HEK293 (cell line): ENCODE measurements around the gene PICALM.

Source experiments
- GLIS2 ChIP-seq: fragments of 450-650 bp; formaldehyde crosslinking; IDR thresholded peaks from 2 replicates; pipeline ENCODE4 v1.5.1; 2016; ENCODE audit warnings: missing biosample characterization, missing genetic modification characterization
- HOXD13 ChIP-seq: sonication (generic); formaldehyde crosslinking; IDR thresholded peaks from 2 replicates; pipeline ENCODE4 v1.8.0; 2022; ENCODE audit warnings: missing genetic modification reagents, borderline replicate concordance
- SP7 ChIP-seq: fragments of 450-650 bp; formaldehyde crosslinking; IDR thresholded peaks from 2 replicates; pipeline ENCODE4 v1.5.1; 2016; ENCODE audit warnings: missing biosample characterization, missing genetic modification characterization
- ZBTB17 ChIP-seq: fragments of 450-650 bp; formaldehyde crosslinking; IDR thresholded peaks from 2 replicates; pipeline ENCODE4 v1.5.1; 2016; ENCODE audit warnings: missing biosample characterization, missing genetic modification characterization
- ZEB2 ChIP-seq: fragments of 450-650 bp; formaldehyde crosslinking; IDR thresholded peaks from 2 replicates; pipeline ENCODE4 v1.5.1; 2016; ENCODE audit warnings: missing biosample characterization, missing genetic modification characterization
- ZNF140 ChIP-seq: fragments of 450-650 bp; formaldehyde crosslinking; IDR thresholded peaks from 2 replicates; pipeline ENCODE4 v1.5.1; 2016; ENCODE audit warnings: missing biosample characterization, missing genetic modification characterization
- ZNF18 ChIP-seq: fragments of 450-650 bp; formaldehyde crosslinking; IDR thresholded peaks from 2 replicates; pipeline ENCODE4 v1.5.1; 2016; ENCODE audit warnings: missing biosample characterization, missing genetic modification characterization
- ZNF274 ChIP-seq, 2 experiments: fragments of 200-500 bp in 1 of 2; fragments of 450-650 bp in 1 of 2; sonication (Bioruptor generic) in 1 of 2; formaldehyde crosslinking in 1 of 2; IDR thresholded peaks; 2 replicates each; pipeline versions ENCODE4 v1.5.1 to v1.6.1; 2014 to 2016; ENCODE audit warnings: borderline replicate concordance in 1 of 2, inconsistent platforms in 1 of 2, low read length in 1 of 2, missing biosample characterization in 1 of 2, missing genetic modification characterization in 1 of 2
- ZNF302 ChIP-seq: fragments of 450-650 bp; formaldehyde crosslinking; IDR thresholded peaks from 2 replicates; pipeline ENCODE4 v1.5.1; 2016; ENCODE audit warnings: missing biosample characterization, missing genetic modification characterization, low read depth
- ZNF341 ChIP-seq: fragments of 450-650 bp; formaldehyde crosslinking; IDR thresholded peaks from 2 replicates; pipeline ENCODE4; 2016; ENCODE audit warnings: low read depth, missing biosample characterization, missing genetic modification characterization
- ZNF398 ChIP-seq: fragments of 450-650 bp; formaldehyde crosslinking; IDR thresholded peaks from 2 replicates; pipeline ENCODE4 v1.5.1; 2017; ENCODE audit warnings: missing biosample characterization, missing genetic modification characterization
- ZNF585B ChIP-seq: fragments of 450-650 bp; formaldehyde crosslinking; IDR thresholded peaks from 2 replicates; pipeline ENCODE4 v1.5.1; 2016; ENCODE audit warnings: missing biosample characterization, missing genetic modification characterization
- ZNF610 ChIP-seq: fragments of 450-650 bp; formaldehyde crosslinking; IDR thresholded peaks from 2 replicates; pipeline ENCODE4 v1.5.1; 2016; ENCODE audit warnings: missing biosample characterization, missing genetic modification characterization, borderline replicate concordance
- ZNF677 ChIP-seq: fragments of 450-650 bp; IDR thresholded peaks from 2 replicates; pipeline ENCODE4 v1.5.0; 2018; ENCODE audit warnings: missing biosample characterization, mild to moderate bottlenecking, missing genetic modification characterization, moderate library complexity
- ZNF707 ChIP-seq: fragments of 450-650 bp; formaldehyde crosslinking; IDR thresholded peaks from 2 replicates; pipeline ENCODE4 v1.5.1; 2016; ENCODE audit warnings: missing biosample characterization, missing genetic modification characterization
- ZNF792 ChIP-seq: fragments of 450-650 bp; formaldehyde crosslinking; IDR thresholded peaks from 2 replicates; pipeline ENCODE4 v1.5.1; 2016; ENCODE audit warnings: missing biosample characterization, missing genetic modification characterization
- ZSCAN4 ChIP-seq: fragments of 450-650 bp; formaldehyde crosslinking; IDR thresholded peaks from 2 replicates; pipeline ENCODE4 v1.5.1; 2017; ENCODE audit warnings: missing biosample characterization, missing genetic modification characterization
- TF ChIP-seq, protein P1 (sequence below): fragments of 450-650 bp; formaldehyde crosslinking; IDR thresholded peaks from 2 replicates; pipeline ENCODE4 v1.5.1; 2016; ENCODE audit warnings: missing biosample characterization, missing genetic modification characterization
- TF ChIP-seq, protein P2 (sequence below): fragments of 450-650 bp; formaldehyde crosslinking; optimal IDR thresholded peaks from 2 replicates; pipeline ENCODE3; 2016; ENCODE audit warnings: missing biosample characterization, mild to moderate bottlenecking, missing genetic modification characterization
- TF ChIP-seq, protein P3 (sequence below): fragments of 450-650 bp; formaldehyde crosslinking; IDR thresholded peaks from 2 replicates; pipeline ENCODE4 v1.5.1; 2016; ENCODE audit warnings: missing biosample characterization, missing genetic modification characterization
- TF ChIP-seq, protein P4 (sequence below): fragments of 450-650 bp; formaldehyde crosslinking; IDR thresholded peaks from 2 replicates; pipeline ENCODE4 v1.5.1; 2016; ENCODE audit warnings: missing biosample characterization, missing genetic modification characterization

Gene PICALM

GRCh38 chr11:86068138-86068871 lies 579 bp downstream of the PICALM start (continued):
- TF ChIP-seq ZNF274 (IDR thresholded peaks at IDR 0.05; ENCODE audit: low read length) = no peak
- TF ChIP-seq ZNF274 (tag by site-specific recombination; IDR thresholded peaks at IDR 0.05; ENCODE audit: borderline replicate concordance) = no peak
- TF ChIP-seq ZNF302 = no peak
- TF ChIP-seq ZNF140 (tag by site-specific recombination) = no peak
- peak; percentile 85 for TF ChIP-seq ZBTB17 (tag by site-specific recombination)
- no peak for TF ChIP-seq ZNF677 (tag by site-specific recombination)
- TF ChIP-seq GLIS2 (tag by site-specific recombination) = peak; percentile 86
- no peak for TF ChIP-seq ZNF398
- TF ChIP-seq, protein P1, sequence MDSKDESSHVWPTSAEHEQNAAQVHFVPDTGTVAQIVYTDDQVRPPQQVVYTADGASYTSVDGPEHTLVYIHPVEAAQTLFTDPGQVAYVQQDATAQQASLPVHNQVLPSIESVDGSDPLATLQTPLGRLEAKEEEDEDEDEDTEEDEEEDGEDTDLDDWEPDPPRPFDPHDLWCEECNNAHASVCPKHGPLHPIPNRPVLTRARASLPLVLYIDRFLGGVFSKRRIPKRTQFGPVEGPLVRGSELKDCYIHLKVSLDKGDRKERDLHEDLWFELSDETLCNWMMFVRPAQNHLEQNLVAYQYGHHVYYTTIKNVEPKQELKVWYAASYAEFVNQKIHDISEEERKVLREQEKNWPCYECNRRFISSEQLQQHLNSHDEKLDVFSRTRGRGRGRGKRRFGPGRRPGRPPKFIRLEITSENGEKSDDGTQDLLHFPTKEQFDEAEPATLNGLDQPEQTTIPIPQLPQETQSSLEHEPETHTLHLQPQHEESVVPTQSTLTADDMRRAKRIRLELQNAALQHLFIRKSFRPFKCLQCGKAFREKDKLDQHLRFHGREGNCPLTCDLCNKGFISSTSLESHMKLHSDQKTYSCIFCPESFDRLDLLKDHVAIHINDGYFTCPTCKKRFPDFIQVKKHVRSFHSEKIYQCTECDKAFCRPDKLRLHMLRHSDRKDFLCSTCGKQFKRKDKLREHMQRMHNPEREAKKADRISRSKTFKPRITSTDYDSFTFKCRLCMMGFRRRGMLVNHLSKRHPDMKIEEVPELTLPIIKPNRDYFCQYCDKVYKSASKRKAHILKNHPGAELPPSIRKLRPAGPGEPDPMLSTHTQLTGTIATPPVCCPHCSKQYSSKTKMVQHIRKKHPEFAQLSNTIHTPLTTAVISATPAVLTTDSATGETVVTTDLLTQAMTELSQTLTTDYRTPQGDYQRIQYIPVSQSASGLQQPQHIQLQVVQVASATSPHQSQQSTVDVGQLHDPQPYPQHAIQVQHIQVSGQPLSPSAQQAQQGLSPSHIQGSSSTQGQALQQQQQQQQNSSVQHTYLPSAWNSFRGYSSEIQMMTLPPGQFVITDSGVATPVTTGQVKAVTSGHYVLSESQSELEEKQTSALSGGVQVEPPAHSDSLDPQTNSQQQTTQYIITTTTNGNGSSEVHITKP (tag by site-specific recombination) = 0 out of 2 replicates have a peak, but pooled peaks have one; percentile 37
- TF ChIP-seq ZSCAN4 (tag by site-specific recombination) = no peak
- no peak for TF ChIP-seq SP7
- TF ChIP-seq ZNF707 (tag by site-specific recombination) = no peak
- 0 out of 2 replicates have a peak, but pooled peaks have one; percentile 45 for TF ChIP-seq ZEB2 (tag by site-specific recombination)
- no peak for TF ChIP-seq ZNF18 (tag by site-specific recombination)
- TF ChIP-seq, protein P2, sequence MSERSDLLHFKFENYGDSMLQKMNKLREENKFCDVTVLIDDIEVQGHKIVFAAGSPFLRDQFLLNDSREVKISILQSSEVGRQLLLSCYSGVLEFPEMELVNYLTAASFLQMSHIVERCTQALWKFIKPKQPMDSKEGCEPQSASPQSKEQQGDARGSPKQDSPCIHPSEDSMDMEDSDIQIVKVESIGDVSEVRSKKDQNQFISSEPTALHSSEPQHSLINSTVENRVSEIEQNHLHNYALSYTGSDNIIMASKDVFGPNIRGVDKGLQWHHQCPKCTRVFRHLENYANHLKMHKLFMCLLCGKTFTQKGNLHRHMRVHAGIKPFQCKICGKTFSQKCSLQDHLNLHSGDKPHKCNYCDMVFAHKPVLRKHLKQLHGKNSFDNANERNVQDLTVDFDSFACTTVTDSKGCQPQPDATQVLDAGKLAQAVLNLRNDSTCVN (tag by site-specific recombination) = peak; percentile 68
- TF ChIP-seq, protein P3, sequence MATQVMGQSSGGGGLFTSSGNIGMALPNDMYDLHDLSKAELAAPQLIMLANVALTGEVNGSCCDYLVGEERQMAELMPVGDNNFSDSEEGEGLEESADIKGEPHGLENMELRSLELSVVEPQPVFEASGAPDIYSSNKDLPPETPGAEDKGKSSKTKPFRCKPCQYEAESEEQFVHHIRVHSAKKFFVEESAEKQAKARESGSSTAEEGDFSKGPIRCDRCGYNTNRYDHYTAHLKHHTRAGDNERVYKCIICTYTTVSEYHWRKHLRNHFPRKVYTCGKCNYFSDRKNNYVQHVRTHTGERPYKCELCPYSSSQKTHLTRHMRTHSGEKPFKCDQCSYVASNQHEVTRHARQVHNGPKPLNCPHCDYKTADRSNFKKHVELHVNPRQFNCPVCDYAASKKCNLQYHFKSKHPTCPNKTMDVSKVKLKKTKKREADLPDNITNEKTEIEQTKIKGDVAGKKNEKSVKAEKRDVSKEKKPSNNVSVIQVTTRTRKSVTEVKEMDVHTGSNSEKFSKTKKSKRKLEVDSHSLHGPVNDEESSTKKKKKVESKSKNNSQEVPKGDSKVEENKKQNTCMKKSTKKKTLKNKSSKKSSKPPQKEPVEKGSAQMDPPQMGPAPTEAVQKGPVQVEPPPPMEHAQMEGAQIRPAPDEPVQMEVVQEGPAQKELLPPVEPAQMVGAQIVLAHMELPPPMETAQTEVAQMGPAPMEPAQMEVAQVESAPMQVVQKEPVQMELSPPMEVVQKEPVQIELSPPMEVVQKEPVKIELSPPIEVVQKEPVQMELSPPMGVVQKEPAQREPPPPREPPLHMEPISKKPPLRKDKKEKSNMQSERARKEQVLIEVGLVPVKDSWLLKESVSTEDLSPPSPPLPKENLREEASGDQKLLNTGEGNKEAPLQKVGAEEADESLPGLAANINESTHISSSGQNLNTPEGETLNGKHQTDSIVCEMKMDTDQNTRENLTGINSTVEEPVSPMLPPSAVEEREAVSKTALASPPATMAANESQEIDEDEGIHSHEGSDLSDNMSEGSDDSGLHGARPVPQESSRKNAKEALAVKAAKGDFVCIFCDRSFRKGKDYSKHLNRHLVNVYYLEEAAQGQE (tag by site-specific recombination) = no peak
- TF ChIP-seq ZNF585B (tag by site-specific recombination) = no peak
- TF ChIP-seq ZNF792 (tag by site-specific recombination) = no peak
- no peak for TF ChIP-seq ZNF610 (tag by site-specific recombination)
- peak; percentile 50 for TF ChIP-seq ZNF341 (tag by site-specific recombination)
- TF ChIP-seq, protein P4, sequence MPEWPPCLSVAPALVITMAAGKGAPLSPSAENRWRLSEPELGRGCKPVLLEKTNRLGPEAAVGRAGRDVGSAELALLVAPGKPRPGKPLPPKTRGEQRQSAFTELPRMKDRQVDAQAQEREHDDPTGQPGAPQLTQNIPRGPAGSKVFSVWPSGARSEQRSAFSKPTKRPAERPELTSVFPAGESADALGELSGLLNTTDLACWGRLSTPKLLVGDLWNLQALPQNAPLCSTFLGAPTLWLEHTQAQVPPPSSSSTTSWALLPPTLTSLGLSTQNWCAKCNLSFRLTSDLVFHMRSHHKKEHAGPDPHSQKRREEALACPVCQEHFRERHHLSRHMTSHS (tag by site-specific recombination) = no peak
- TF ChIP-seq HOXD13 (CRISPR knock-in tag) = no peak; the same call in 1 of the 2 replicates
